ENCODE results near the gene FGFBP1. TPM values are rescaled to one million over a fixed set of nuclear protein-coding genes. Genes with fewer than 3 reads are reported as not detected.

FGFBP1 gene
- total and polyA plus RNA-seq, 5 donors from 2014 or later = not detected

GRCh38 chr4:15907430-15907829 is 31.1 kb downstream of the FGFBP1 start:
- H3K36me3 Mint-ChIP-seq = no peaks in the 10 kb centered on the region
- no peak overlapping the region for H3K4me3 Mint-ChIP-seq
- no peak overlapping the region for H3K27ac ChIP-seq (ENCODE audit: insufficient read depth, low read length, poor library complexity, severe bottlenecking)
- H3K4me1 Mint-ChIP-seq = no peaks in the 10 kb centered on the region
- H3K27ac Mint-ChIP-seq = no peak overlapping the region
- H3K27me3 Mint-ChIP-seq = peaks cover 18% of the 10 kb centered on the region
- no peak for DNase-seq
- H3K9me3 Mint-ChIP-seq = peaks cover 0 to 4% (median 0%) of the 10 kb centered on the region in 7 donors
- H3K9me3 ChIP-seq (ENCODE audit: control insufficient read depth in 2 of 2, low read length in 2 of 2) = no peaks in the 10 kb centered on the region
- H3K4me1 ChIP-seq (ENCODE audit: control insufficient read depth, insufficient read depth, low read length, poor library complexity, severe bottlenecking) = no peaks in the 10 kb centered on the region
- H3K4me3 ChIP-seq (ENCODE audit: low read depth, low read length) = no peak overlapping the region
- peaks cover 2% of the 10 kb centered on the region for H3K27me3 ChIP-seq (ENCODE audit: control insufficient read depth, insufficient read depth, low read length)
- H3K36me3 ChIP-seq (ENCODE audit: control insufficient read depth, insufficient read depth, low read length) = no peaks in the 10 kb centered on the region
- ATAC-seq (ENCODE audit: low read depth in 2 of 2) = no peak

- no peaks in the 10 kb centered on the region for H3K36me3 Mint-ChIP-seq
- DNase-seq = no peak
- ATAC-seq (ENCODE audit: low read depth in 2 of 2) = no peak
- no peak overlapping the region for H3K4me3 ChIP-seq (ENCODE audit: low read depth, low read length)
- peaks cover 19% of the 10 kb centered on the region for H3K27me3 Mint-ChIP-seq
- H3K4me3 Mint-ChIP-seq = no peak overlapping the region
- H3K9me3 ChIP-seq (ENCODE audit: control insufficient read depth in 2 of 2, low read length in 2 of 2) = no peaks in the 10 kb centered on the region
- H3K9me3 Mint-ChIP-seq = peaks cover 0 to 5% (median 0%) of the 10 kb centered on the region in 7 donors
- H3K27ac Mint-ChIP-seq = no peak overlapping the region
- no peak overlapping the region for H3K27ac ChIP-seq (ENCODE audit: insufficient read depth, low read length, poor library complexity, severe bottlenecking)
- H3K27me3 ChIP-seq (ENCODE audit: control insufficient read depth, insufficient read depth, low read length) = peaks cover 5% of the 10 kb centered on the region
- H3K4me1 Mint-ChIP-seq = no peaks in the 10 kb centered on the region
- H3K4me1 ChIP-seq (ENCODE audit: control insufficient read depth, insufficient read depth, low read length, poor library complexity, severe bottlenecking) = no peaks in the 10 kb centered on the region
- H3K36me3 ChIP-seq (ENCODE audit: control insufficient read depth, insufficient read depth, low read length) = no peaks in the 10 kb centered on the region
Measured at GRCh38 chr4:15906020-15906443, 32.5 kb downstream of the FGFBP1 start.

DNA sequence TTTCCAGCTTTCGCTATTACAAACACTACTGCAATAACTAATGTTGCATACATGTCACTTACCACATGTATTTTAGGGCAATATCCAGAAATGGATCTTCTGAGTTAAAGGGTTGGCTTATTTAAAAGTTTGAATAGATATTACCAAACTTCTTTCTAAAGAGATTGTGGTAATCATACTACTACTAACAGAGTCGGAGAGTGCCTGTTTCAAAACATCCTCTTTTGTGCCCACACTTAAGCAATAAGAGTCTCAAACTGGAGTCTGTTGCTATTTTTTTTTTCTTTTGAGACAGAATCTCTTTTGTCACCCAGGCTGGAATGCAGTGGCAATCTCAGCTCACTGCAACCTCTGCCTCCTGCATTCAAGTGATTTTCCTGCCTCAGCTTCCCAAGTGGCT is 35.8 kb downstream of the FGFBP1 start:
- Mint-ChIP-seq H3K27ac (no peak overlapping the region), H3K4me1 (no peaks in the 10 kb centered on the region), H3K27me3 (peaks cover 33% of the 10 kb centered on the region), H3K9me3 (peaks cover 0 to 9% (median 0%) of the 10 kb centered on the region in 7 donors), H3K4me3 (no peak overlapping the region), H3K36me3 (no peaks in the 10 kb centered on the region)
- ATAC-seq (ENCODE audit: low read depth in 2 of 2) (no peak), DNase-seq (no peak)
- Histone ChIP-seq H3K27ac (ENCODE audit: insufficient read depth, low read length, poor library complexity, severe bottlenecking) (no peak overlapping the region), H3K36me3 (ENCODE audit: control insufficient read depth, insufficient read depth, low read length) (no peaks in the 10 kb centered on the region), H3K4me1 (ENCODE audit: control insufficient read depth, insufficient read depth, low read length, poor library complexity, severe bottlenecking) (no peaks in the 10 kb centered on the region), H3K4me3 (ENCODE audit: low read depth, low read length) (no peak overlapping the region), H3K9me3 (ENCODE audit: control insufficient read depth in 2 of 2, low read length in 2 of 2) (no peaks in the 10 kb centered on the region), H3K27me3 (ENCODE audit: control insufficient read depth, insufficient read depth, low read length) (peaks cover 14% of the 10 kb centered on the region)

GRCh38 chr4:15901998-15902397 is 36.5 kb downstream of the FGFBP1 start:
- no peak for ATAC-seq (ENCODE audit: low read depth in 2 of 2)
- Mint-ChIP-seq H3K4me1 (no peaks in the 10 kb centered on the region), H3K27ac (no peak overlapping the region)

GRCh38 chr4:15901007-15901406 is 37.5 kb downstream of the FGFBP1 start:
- no peak overlapping the region for H3K27ac Mint-ChIP-seq

More at GRCh38 chr4:15901998-15902397, 36.5 kb downstream of the FGFBP1 start:
- Mint-ChIP-seq H3K4me3 (no peak overlapping the region), H3K27me3 (peaks cover 37% of the 10 kb centered on the region), H3K36me3 (no peaks in the 10 kb centered on the region), H3K9me3 (peaks cover 0 to 9% (median 0%) of the 10 kb centered on the region in 7 donors)
- Histone ChIP-seq H3K36me3 (ENCODE audit: control insufficient read depth, insufficient read depth, low read length) (no peaks in the 10 kb centered on the region), H3K9me3 (ENCODE audit: control insufficient read depth in 2 of 2, low read length in 2 of 2) (no peaks in the 10 kb centered on the region), H3K27ac (ENCODE audit: insufficient read depth, low read length, poor library complexity, severe bottlenecking) (no peak overlapping the region), H3K4me1 (ENCODE audit: control insufficient read depth, insufficient read depth, low read length, poor library complexity, severe bottlenecking) (no peaks in the 10 kb centered on the region), H3K4me3 (ENCODE audit: low read depth, low read length) (no peak overlapping the region), H3K27me3 (ENCODE audit: control insufficient read depth, insufficient read depth, low read length) (peaks cover 14% of the 10 kb centered on the region)
- DNase-seq = no peak

DNA sequence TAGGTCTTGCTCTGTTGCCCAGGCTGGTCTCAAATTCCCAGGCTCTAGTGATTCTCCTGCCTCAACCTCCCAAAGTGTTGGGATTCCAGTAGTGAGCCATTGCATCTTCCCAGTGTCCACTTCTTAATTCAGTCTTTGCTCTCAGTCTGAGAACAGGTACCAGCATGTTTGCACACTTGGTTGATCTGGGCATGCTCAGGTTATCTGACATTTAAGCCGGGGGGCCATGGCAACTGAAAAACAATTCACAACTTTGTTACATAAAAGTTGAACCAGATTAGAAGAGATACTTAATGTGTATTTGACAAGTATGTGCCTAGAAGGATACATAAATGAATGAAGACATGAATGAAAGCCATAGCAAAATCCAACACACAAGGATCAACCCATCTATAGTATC is 39.0 kb downstream of the FGFBP1 start:
- Histone ChIP-seq H3K27me3 (ENCODE audit: control insufficient read depth, insufficient read depth, low read length) (peaks cover 14% of the 10 kb centered on the region), H3K36me3 (ENCODE audit: control insufficient read depth, insufficient read depth, low read length) (no peaks in the 10 kb centered on the region), H3K9me3 (ENCODE audit: control insufficient read depth in 2 of 2, low read length in 2 of 2) (no peaks in the 10 kb centered on the region), H3K27ac (ENCODE audit: insufficient read depth, low read length, poor library complexity, severe bottlenecking) (no peak overlapping the region), H3K4me3 (ENCODE audit: low read depth, low read length) (no peak overlapping the region), H3K4me1 (ENCODE audit: control insufficient read depth, insufficient read depth, low read length, poor library complexity, severe bottlenecking) (no peaks in the 10 kb centered on the region)
- Mint-ChIP-seq H3K9me3 (peaks cover 0 to 6% (median 0%) of the 10 kb centered on the region in 7 donors), H3K27ac (no peak overlapping the region), H3K27me3 (peaks cover 40% of the 10 kb centered on the region), H3K4me3 (no peak overlapping the region), H3K4me1 (no peaks in the 10 kb centered on the region), H3K36me3 (no peaks in the 10 kb centered on the region)
- DNase-seq (no peak), ATAC-seq (ENCODE audit: low read depth in 2 of 2) (no peak)

More at GRCh38 chr4:15901007-15901406, 37.5 kb downstream of the FGFBP1 start:
- no peaks in the 10 kb centered on the region for H3K9me3 ChIP-seq (ENCODE audit: control insufficient read depth in 2 of 2, low read length in 2 of 2)
- Mint-ChIP-seq H3K4me1 (no peaks in the 10 kb centered on the region), H3K9me3 (peaks cover 0 to 9% (median 0%) of the 10 kb centered on the region in 7 donors), H3K4me3 (no peak overlapping the region), H3K27me3 (peaks cover 43% of the 10 kb centered on the region), H3K36me3 (no peaks in the 10 kb centered on the region)
- no peak for DNase-seq
- ATAC-seq (ENCODE audit: low read depth in 2 of 2) = no peak
- no peaks in the 10 kb centered on the region for H3K36me3 ChIP-seq (ENCODE audit: control insufficient read depth, insufficient read depth, low read length)
- H3K4me1 ChIP-seq (ENCODE audit: control insufficient read depth, insufficient read depth, low read length, poor library complexity, severe bottlenecking) = no peaks in the 10 kb centered on the region
- H3K27me3 ChIP-seq (ENCODE audit: control insufficient read depth, insufficient read depth, low read length) = peaks cover 14% of the 10 kb centered on the region
- H3K4me3 ChIP-seq (ENCODE audit: low read depth, low read length) = no peak overlapping the region
- H3K27ac ChIP-seq (ENCODE audit: insufficient read depth, low read length, poor library complexity, severe bottlenecking) = no peak overlapping the region

DNA sequence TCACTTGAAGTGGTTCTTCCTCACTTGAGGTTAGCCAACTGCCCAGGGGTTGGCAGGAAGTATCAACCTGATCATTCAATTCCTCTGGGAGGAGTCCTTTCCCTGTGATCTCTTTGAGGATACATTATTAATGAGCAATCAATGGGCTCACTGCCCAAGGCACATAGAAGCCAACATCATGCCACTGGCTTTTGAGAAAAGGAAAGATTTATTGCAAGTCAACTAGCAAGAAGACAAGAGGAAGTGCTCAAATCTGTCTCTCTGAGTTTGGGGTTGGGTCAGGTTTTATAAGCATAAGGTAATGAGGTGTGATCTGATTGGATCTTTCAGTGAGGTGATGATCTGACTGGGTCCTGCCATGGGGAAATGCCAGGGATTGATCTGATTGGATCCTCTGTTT is 39.6 kb downstream of the FGFBP1 start:
- Mint-ChIP-seq H3K4me1 (no peaks in the 10 kb centered on the region), H3K27me3 (peaks cover 34% of the 10 kb centered on the region), H3K9me3 (peaks cover 0 to 5% (median 0%) of the 10 kb centered on the region in 7 donors), H3K4me3 (no peak overlapping the region), H3K36me3 (no peaks in the 10 kb centered on the region), H3K27ac (peak overlapping the region in 1 of 3 donors; percentile 65)
- Histone ChIP-seq H3K27me3 (ENCODE audit: control insufficient read depth, insufficient read depth, low read length) (peaks cover 14% of the 10 kb centered on the region), H3K9me3 (ENCODE audit: control insufficient read depth in 2 of 2, low read length in 2 of 2) (no peaks in the 10 kb centered on the region), H3K27ac (ENCODE audit: insufficient read depth, low read length, poor library complexity, severe bottlenecking) (no peak overlapping the region), H3K4me1 (ENCODE audit: control insufficient read depth, insufficient read depth, low read length, poor library complexity, severe bottlenecking) (no peaks in the 10 kb centered on the region), H3K4me3 (ENCODE audit: low read depth, low read length) (no peak overlapping the region), H3K36me3 (ENCODE audit: control insufficient read depth, insufficient read depth, low read length) (no peaks in the 10 kb centered on the region)
- DNase-seq (no peak), ATAC-seq (ENCODE audit: low read depth in 2 of 2) (no peak)

- Mint-ChIP-seq H3K9me3 (peaks cover 0 to 4% (median 0%) of the 10 kb centered on the region in 7 donors), H3K4me3 (no peak overlapping the region), H3K4me1 (no peaks in the 10 kb centered on the region), H3K27me3 (peaks cover 34% of the 10 kb centered on the region), H3K36me3 (no peaks in the 10 kb centered on the region), H3K27ac (no peak overlapping the region)
- Histone ChIP-seq H3K9me3 (ENCODE audit: control insufficient read depth in 2 of 2, low read length in 2 of 2) (no peaks in the 10 kb centered on the region), H3K27ac (ENCODE audit: insufficient read depth, low read length, poor library complexity, severe bottlenecking) (no peak overlapping the region), H3K4me1 (ENCODE audit: control insufficient read depth, insufficient read depth, low read length, poor library complexity, severe bottlenecking) (no peaks in the 10 kb centered on the region), H3K4me3 (ENCODE audit: low read depth, low read length) (no peak overlapping the region), H3K27me3 (ENCODE audit: control insufficient read depth, insufficient read depth, low read length) (peaks cover 14% of the 10 kb centered on the region), H3K36me3 (ENCODE audit: control insufficient read depth, insufficient read depth, low read length) (no peaks in the 10 kb centered on the region)
- ATAC-seq (ENCODE audit: low read depth in 2 of 2) (no peak), DNase-seq (no peak)
Measured at GRCh38 chr4:15897577-15897976, 41.0 kb downstream of the FGFBP1 start.
